HepG2 (cell line): ENCODE results near the gene CBLC. TPM values are rescaled to one million over a fixed set of nuclear protein-coding genes. Genes with fewer than 3 reads are reported as not detected.

ENCODE experiments used
- ATF7 ChIP-seq, 2 experiments: fragments of 450-650 bp in 1 of 2; sonication (generic) in 1 of 2; formaldehyde crosslinking in 1 of 2; IDR thresholded peaks; 2 replicates each; pipeline versions ENCODE4 v1.4.0 to v1.6.1; 2016 to 2020; ENCODE audit warnings: antibody characterized with exemption in 1 of 2, mild to moderate bottlenecking in 1 of 2, missing genetic modification reagents in 1 of 2
- CENPX ChIP-seq: sonication (generic); formaldehyde crosslinking; IDR thresholded peaks from 2 replicates; pipeline ENCODE4 v1.9.0; 2021; ENCODE audit warnings: mild to moderate bottlenecking, missing genetic modification reagents, moderate library complexity
- CHD4 ChIP-seq: fragments of 200-600 bp; sonication (generic); IDR thresholded peaks from 2 replicates; pipeline ENCODE4 v1.7.0; 2017; ENCODE audit warnings: mild to moderate bottlenecking, low read length, borderline replicate concordance
- ELF4 ChIP-seq: sonication (generic); formaldehyde crosslinking; IDR thresholded peaks from 2 replicates; pipeline ENCODE4 v1.5.0; 2020; ENCODE audit warnings: missing genetic modification reagents, mild to moderate bottlenecking, moderate library complexity, borderline replicate concordance
- HNRNPLL ChIP-seq: fragments of 200-400 bp; formaldehyde crosslinking; IDR thresholded peaks from 2 replicates; pipeline ENCODE4 v1.6.1; 2017; ENCODE audit warnings: mild to moderate bottlenecking, low read depth, low read length; ENCODE audit not compliant: poor library complexity, severe bottlenecking
- JUNB ChIP-seq: sonication (generic); formaldehyde crosslinking; IDR thresholded peaks from 2 replicates; pipeline ENCODE4 v1.8.0; 2022; ENCODE audit warnings: missing genetic modification reagents, mild to moderate bottlenecking, borderline replicate concordance
- KLF11 ChIP-seq: IDR thresholded peaks from 2 replicates; pipeline ENCODE4 v1.6.1; 2016; ENCODE audit warnings: missing compliant biosample characterization
- MEIS2 ChIP-seq: sonication (generic); formaldehyde crosslinking; IDR thresholded peaks from 2 replicates; pipeline ENCODE4 v1.9.0; 2021; ENCODE audit warnings: mild to moderate bottlenecking, missing genetic modification reagents
- NCOA5 ChIP-seq: sonication (generic); formaldehyde crosslinking; IDR thresholded peaks from 2 replicates; pipeline ENCODE4 v1.4.0; 2020; ENCODE audit warnings: missing genetic modification reagents
- PHF20 ChIP-seq: sonication (generic); formaldehyde crosslinking; IDR thresholded peaks from 2 replicates; pipeline ENCODE4 v1.5.0; 2020; ENCODE audit warnings: mild to moderate bottlenecking, missing genetic modification reagents
- SNAPC2 ChIP-seq: sonication (generic); formaldehyde crosslinking; IDR thresholded peaks from 2 replicates; pipeline ENCODE4 v1.8.1; 2022; ENCODE audit warnings: mild to moderate bottlenecking, missing genetic modification reagents
- XBP1 ChIP-seq: sonication (generic); formaldehyde crosslinking; IDR thresholded peaks from 2 replicates; pipeline ENCODE4 v1.5.0; 2020; ENCODE audit warnings: missing genetic modification reagents
- ZMYM3 ChIP-seq: sonication (generic); formaldehyde crosslinking; IDR thresholded peaks from 2 replicates; pipeline ENCODE4 v1.5.1; 2020; ENCODE audit warnings: mild to moderate bottlenecking, missing genetic modification reagents
- ZNF251 ChIP-seq: sonication (generic); formaldehyde crosslinking; IDR thresholded peaks from 2 replicates; pipeline ENCODE4 v1.9.0; 2021; ENCODE audit warnings: mild to moderate bottlenecking, missing genetic modification reagents
- ZNF264 ChIP-seq: sonication (generic); formaldehyde crosslinking; IDR thresholded peaks from 2 replicates; pipeline ENCODE4 v1.4.0; 2020; ENCODE audit warnings: missing genetic modification reagents
- ZNF350 ChIP-seq: sonication (generic); formaldehyde crosslinking; IDR thresholded peaks from 2 replicates; pipeline ENCODE4 v1.4.0; 2020; ENCODE audit warnings: mild to moderate bottlenecking, low read depth, missing genetic modification reagents, borderline replicate concordance
- ZNF432 ChIP-seq: sonication (generic); formaldehyde crosslinking; IDR thresholded peaks from 2 replicates; pipeline ENCODE4 v1.5.0; 2020; ENCODE audit warnings: missing genetic modification reagents, mild to moderate bottlenecking, borderline replicate concordance
- ZNF790 ChIP-seq: sonication (generic); formaldehyde crosslinking; IDR thresholded peaks from 2 replicates; pipeline ENCODE4 v1.8.0; 2022; ENCODE audit warnings: missing genetic modification reagents, mild to moderate bottlenecking, borderline replicate concordance
- ZNF879 ChIP-seq: sonication (generic); formaldehyde crosslinking; IDR thresholded peaks from 2 replicates; pipeline ENCODE4 v1.8.1; 2023; ENCODE audit warnings: missing genetic modification reagents
- polyA plus RNA-seq, 8 experiments: library from polyadenylated mRNA; depleted of rRNA in 3 of 8; stranded (reverse) in 7 of 8; unstranded in 1 of 8; fragments of >200 nt; fragmentation: Illumina TruSeq in 4 of 8; extraction: Trizol in 4 of 8; gene quantifications; 2 replicates each; pipeline versions ENCODE4 v1.2.1 to v1.2.3, GENCODE V29; 2011 to 2016; ENCODE audit warnings: low read depth in 4 of 8, missing spikeins in 1 of 8, mixed read lengths in 1 of 8; ENCODE audit not compliant: insufficient read depth in 1 of 8
- total RNA-seq, 5 experiments: library from RNA; depleted of rRNA; stranded (reverse); fragments of >200 nt; fragmentation: Illumina TruSeq; extraction: Trizol; gene quantifications; 2 replicates each; pipeline ENCODE4 v1.2.3, GENCODE V29; 2016; ENCODE audit warnings: low read depth in 1 of 5
- TF ChIP-seq, protein P1 (sequence below): sonication (generic); formaldehyde crosslinking; IDR thresholded peaks from 2 replicates; pipeline ENCODE4 v1.9.0; 2021; ENCODE audit warnings: missing genetic modification reagents, borderline replicate concordance
- TF ChIP-seq, protein P2 (sequence below): sonication (generic); formaldehyde crosslinking; IDR thresholded peaks from 2 replicates; pipeline ENCODE4 v1.4.0; 2020; ENCODE audit warnings: mild to moderate bottlenecking, missing genetic modification reagents
- TF ChIP-seq, protein P3 (sequence below): sonication (generic); formaldehyde crosslinking; IDR thresholded peaks from 2 replicates; pipeline ENCODE4 v1.4.0; 2020; ENCODE audit warnings: mild to moderate bottlenecking, missing genetic modification reagents
- TF ChIP-seq, protein P4 (sequence below): sonication (generic); formaldehyde crosslinking; IDR thresholded peaks from 2 replicates; pipeline ENCODE4 v1.4.0; 2020; ENCODE audit warnings: missing genetic modification reagents, borderline replicate concordance
- TF ChIP-seq, protein P5 (sequence below): sonication (generic); formaldehyde crosslinking; conservative IDR thresholded peaks from 2 replicates; pipeline ENCODE4 v1.4.0; 2020; ENCODE audit warnings: missing genetic modification reagents

CBLC gene
- total and polyA plus RNA-seq, 2 of the 13 experiments (the other 11 are each of a cell fraction or from before 2014, with no cell fraction given) = 1.8 to 2.6 TPM

DNA sequence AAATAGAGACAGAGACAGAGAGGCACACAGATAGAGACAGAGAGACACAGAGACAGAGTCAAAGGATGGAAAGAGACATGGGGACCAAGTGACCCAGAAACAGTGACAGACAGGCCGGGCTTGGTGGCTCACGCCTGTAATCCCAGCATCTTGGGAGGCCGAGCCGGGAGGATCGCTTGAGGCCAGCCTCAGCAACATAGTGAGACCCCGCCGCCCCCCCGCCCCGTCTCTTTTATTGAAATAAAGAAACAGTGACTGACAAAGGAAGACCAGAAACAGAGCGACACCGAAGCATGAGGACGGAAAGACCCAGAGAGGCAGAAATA lies 67.6 kb downstream of the CBLC start (continued):
- no peak for TF ChIP-seq HNRNPLL
- TF ChIP-seq ZNF879 (CRISPR knock-in tag) = 0 out of 2 replicates have a peak, but pooled peaks have one; percentile 34
- no peak for TF ChIP-seq XBP1 (CRISPR knock-in tag)
- no peak for TF ChIP-seq CHD4
- TF ChIP-seq ZNF350 (CRISPR knock-in tag) = no peak
- TF ChIP-seq, protein P1, sequence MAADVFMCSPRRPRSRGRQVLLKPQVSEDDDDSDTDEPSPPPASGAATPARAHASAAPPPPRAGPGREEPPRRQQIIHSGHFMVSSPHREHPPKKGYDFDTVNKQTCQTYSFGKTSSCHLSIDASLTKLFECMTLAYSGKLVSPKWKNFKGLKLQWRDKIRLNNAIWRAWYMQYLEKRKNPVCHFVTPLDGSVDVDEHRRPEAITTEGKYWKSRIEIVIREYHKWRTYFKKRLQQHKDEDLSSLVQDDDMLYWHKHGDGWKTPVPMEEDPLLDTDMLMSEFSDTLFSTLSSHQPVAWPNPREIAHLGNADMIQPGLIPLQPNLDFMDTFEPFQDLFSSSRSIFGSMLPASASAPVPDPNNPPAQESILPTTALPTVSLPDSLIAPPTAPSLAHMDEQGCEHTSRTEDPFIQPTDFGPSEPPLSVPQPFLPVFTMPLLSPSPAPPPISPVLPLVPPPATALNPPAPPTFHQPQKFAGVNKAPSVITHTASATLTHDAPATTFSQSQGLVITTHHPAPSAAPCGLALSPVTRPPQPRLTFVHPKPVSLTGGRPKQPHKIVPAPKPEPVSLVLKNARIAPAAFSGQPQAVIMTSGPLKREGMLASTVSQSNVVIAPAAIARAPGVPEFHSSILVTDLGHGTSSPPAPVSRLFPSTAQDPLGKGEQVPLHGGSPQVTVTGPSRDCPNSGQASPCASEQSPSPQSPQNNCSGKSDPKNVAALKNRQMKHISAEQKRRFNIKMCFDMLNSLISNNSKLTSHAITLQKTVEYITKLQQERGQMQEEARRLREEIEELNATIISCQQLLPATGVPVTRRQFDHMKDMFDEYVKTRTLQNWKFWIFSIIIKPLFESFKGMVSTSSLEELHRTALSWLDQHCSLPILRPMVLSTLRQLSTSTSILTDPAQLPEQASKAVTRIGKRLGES (CRISPR knock-in tag) = no peak
- TF ChIP-seq ZNF264 = no peak
- TF ChIP-seq ZMYM3 (CRISPR knock-in tag) = peak; percentile 59; the same call in 1 of the 2 replicates
- TF ChIP-seq ATF7 (IDR thresholded peaks at IDR 0.05) = 0 out of 2 replicates have a peak, but pooled peaks have one; percentile 0
- no peak for TF ChIP-seq ATF7 (CRISPR knock-in tag; IDR thresholded peaks at IDR 0.05)
- no peak for TF ChIP-seq ELF4
- TF ChIP-seq, protein P2, sequence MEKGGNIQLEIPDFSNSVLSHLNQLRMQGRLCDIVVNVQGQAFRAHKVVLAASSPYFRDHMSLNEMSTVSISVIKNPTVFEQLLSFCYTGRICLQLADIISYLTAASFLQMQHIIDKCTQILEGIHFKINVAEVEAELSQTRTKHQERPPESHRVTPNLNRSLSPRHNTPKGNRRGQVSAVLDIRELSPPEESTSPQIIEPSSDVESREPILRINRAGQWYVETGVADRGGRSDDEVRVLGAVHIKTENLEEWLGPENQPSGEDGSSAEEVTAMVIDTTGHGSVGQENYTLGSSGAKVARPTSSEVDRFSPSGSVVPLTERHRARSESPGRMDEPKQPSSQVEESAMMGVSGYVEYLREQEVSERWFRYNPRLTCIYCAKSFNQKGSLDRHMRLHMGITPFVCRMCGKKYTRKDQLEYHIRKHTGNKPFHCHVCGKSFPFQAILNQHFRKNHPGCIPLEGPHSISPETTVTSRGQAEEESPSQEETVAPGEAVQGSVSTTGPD = 0 out of 2 replicates have a peak, but pooled peaks have one; percentile 11
- TF ChIP-seq, protein P3, sequence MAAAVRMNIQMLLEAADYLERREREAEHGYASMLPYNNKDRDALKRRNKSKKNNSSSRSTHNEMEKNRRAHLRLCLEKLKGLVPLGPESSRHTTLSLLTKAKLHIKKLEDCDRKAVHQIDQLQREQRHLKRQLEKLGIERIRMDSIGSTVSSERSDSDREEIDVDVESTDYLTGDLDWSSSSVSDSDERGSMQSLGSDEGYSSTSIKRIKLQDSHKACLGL (CRISPR knock-in tag) = no peak
- TF ChIP-seq ZNF790 (CRISPR knock-in tag) = no peak
- no peak for TF ChIP-seq ZNF251
- TF ChIP-seq CENPX (CRISPR knock-in tag) = no peak
- no peak for TF ChIP-seq SNAPC2 (CRISPR knock-in tag)
- no peak for TF ChIP-seq JUNB (CRISPR knock-in tag)
- peak; percentile 68; the same call in 1 of the 2 replicates for TF ChIP-seq ZNF432
- no peak for TF ChIP-seq NCOA5
- TF ChIP-seq KLF11 = no peak
- TF ChIP-seq, protein P4, sequence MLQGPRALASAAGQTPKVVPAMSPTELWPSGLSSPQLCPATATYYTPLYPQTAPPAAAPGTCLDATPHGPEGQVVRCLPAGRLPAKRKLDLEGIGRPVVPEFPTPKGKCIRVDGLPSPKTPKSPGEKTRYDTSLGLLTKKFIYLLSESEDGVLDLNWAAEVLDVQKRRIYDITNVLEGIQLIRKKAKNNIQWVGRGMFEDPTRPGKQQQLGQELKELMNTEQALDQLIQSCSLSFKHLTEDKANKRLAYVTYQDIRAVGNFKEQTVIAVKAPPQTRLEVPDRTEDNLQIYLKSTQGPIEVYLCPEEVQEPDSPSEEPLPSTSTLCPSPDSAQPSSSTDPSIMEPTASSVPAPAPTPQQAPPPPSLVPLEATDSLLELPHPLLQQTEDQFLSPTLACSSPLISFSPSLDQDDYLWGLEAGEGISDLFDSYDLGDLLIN = no peak
- no peak for TF ChIP-seq MEIS2 (CRISPR knock-in tag)
- TF ChIP-seq, protein P5, sequence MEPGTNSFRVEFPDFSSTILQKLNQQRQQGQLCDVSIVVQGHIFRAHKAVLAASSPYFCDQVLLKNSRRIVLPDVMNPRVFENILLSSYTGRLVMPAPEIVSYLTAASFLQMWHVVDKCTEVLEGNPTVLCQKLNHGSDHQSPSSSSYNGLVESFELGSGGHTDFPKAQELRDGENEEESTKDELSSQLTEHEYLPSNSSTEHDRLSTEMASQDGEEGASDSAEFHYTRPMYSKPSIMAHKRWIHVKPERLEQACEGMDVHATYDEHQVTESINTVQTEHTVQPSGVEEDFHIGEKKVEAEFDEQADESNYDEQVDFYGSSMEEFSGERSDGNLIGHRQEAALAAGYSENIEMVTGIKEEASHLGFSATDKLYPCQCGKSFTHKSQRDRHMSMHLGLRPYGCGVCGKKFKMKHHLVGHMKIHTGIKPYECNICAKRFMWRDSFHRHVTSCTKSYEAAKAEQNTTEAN (CRISPR knock-in tag) = no peak
- TF ChIP-seq PHF20 (CRISPR knock-in tag) = 0 out of 2 replicates have a peak, but pooled peaks have one; percentile 47
